ENCODE measurements around the gene PRUNE2.

The PRUNE2 gene

DNA sequence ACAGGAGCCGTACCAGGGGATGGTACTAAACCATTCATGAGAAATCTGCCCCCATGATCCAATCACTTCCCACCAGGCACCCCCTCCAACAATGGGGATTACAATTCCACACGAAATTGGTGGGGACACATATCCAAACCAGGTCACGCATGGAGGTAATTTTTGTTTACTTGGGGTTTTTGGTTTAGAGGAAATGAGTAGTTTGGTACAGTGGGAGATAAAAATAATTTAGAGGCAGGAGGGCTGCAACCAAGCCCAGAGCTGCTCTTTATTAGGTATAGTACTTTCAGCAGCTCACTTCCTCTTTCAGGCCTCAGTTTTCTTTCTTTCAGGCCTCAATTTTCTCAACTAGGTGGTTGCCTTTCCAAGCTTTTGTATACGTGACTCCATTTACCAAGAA, 23.2 kb downstream of the PRUNE2 start:
- H3K4me3 ChIP-seq (ENCODE audit: low read depth, low read length) = no peak overlapping the region
- TF ChIP-seq, protein P1, sequence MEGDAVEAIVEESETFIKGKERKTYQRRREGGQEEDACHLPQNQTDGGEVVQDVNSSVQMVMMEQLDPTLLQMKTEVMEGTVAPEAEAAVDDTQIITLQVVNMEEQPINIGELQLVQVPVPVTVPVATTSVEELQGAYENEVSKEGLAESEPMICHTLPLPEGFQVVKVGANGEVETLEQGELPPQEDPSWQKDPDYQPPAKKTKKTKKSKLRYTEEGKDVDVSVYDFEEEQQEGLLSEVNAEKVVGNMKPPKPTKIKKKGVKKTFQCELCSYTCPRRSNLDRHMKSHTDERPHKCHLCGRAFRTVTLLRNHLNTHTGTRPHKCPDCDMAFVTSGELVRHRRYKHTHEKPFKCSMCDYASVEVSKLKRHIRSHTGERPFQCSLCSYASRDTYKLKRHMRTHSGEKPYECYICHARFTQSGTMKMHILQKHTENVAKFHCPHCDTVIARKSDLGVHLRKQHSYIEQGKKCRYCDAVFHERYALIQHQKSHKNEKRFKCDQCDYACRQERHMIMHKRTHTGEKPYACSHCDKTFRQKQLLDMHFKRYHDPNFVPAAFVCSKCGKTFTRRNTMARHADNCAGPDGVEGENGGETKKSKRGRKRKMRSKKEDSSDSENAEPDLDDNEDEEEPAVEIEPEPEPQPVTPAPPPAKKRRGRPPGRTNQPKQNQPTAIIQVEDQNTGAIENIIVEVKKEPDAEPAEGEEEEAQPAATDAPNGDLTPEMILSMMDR (IDR thresholded peaks at IDR 0.05; ENCODE audit: low read depth, low read length) = no peak

DNA sequence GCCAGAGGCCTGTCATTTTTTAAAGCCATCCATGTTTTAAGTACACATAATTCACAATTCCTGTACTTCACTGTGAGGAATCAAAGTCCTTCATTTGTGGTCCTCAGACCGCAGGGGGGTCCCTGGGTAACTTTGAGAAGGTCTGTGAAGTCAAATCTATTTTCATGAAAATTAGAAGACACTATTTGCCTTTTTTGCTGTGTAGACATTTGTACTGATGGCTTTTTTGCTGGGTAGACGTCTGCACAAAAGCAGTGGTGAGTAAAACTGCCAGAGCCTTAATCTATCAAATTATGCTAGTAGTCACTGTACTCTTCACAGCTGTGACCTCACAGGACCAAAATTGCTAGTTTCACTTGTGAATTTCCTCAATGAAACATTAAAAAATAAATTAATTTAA, 25.7 kb downstream of the PRUNE2 start:
- H3K4me3 ChIP-seq (ENCODE audit: low read depth, low read length) = no peak overlapping the region
- TF ChIP-seq, protein P1 (IDR thresholded peaks at IDR 0.05; ENCODE audit: low read depth, low read length) = no peak

DNA sequence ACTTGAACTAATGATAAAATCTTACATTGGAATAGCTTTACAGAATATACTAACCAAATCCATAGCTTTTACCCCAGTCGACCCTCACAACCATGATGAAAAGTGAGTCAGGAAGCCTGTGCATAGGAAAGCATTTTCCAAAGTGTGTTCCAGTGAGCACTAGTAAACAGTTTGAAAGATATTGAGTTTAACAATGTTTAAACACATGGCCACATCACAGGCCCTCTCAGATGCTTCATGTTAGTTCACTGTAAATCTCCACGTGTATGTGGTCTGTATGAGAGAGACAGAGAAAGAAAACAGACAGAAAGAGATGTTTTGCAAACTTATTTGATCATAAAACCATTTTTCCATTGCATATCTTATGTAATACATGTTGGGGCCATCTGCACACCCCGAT, 27.0 kb downstream of the PRUNE2 start:
- TF ChIP-seq, protein P1 (IDR thresholded peaks at IDR 0.05; ENCODE audit: low read depth, low read length) = no peak

DNA sequence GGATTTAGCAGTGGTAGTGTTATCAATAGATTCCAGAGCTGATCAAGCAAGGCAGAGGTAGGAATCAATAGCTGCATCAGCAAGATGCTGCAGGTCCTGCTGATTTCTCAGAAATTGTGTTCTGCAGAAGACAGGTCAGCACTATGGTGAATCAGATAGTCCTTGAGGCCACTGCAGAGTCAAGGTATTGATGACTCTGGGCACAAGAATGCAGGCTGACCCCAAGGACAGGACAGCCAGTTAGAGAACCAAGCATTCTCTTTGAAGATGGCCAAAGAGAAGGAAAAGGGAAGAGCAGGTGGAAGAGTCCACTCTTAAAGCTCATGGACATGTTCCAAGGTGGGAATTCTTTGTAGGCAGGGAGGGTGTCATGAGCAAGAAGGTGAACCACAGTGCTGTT, 28.0 kb downstream of the PRUNE2 start:
- TF ChIP-seq, protein P1 (IDR thresholded peaks at IDR 0.05; ENCODE audit: low read depth, low read length) = no peak
- no peak overlapping the region for H3K4me3 ChIP-seq (ENCODE audit: low read depth, low read length)

More for the DNA sequence above, 27.0 kb downstream of the PRUNE2 start:
- no peak overlapping the region for H3K4me3 ChIP-seq (ENCODE audit: low read depth, low read length)

DNA sequence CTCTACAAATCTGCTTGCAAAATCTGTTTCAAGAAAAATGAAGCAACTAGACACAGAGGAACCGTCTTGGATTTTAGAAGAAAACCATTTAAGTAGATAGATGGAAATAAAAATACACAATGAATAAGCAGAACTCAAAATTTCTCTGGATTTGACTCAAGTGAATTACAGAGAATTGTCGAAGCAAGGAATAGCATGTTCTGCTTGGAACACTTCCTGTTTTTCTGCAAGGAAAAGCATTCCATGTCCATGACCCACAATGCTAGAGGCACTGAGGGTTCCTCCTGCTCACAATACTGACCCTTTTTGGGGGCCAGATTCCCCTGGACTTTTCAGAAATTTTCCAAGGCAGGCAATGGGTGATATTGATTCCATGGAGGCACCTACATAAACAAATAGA, 29.8 kb downstream of the PRUNE2 start:
- TF ChIP-seq, protein P1 (IDR thresholded peaks at IDR 0.05; ENCODE audit: low read depth, low read length) = no peak
- H3K4me3 ChIP-seq (ENCODE audit: low read depth, low read length) = no peak overlapping the region

DNA sequence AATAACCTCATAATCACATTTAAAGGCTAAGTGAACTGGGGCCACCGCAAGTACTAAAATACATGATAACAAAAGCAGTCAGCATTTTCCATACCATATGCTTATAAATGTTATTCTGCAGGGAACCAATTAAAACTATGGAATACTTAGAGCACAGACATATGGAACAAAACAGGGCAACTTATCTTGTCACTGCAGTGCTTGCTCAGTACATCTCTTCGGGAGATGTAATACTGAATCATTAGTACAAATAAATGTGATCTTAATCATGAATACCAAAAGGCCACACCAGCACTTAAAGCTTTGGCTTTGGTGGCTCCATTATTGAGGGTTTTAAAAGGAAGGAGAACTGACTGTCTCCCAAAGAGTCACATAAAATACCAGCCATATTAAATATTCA, 32.1 kb downstream of the PRUNE2 start:
- no peak overlapping the region for H3K4me3 ChIP-seq (ENCODE audit: low read depth, low read length)
- TF ChIP-seq, protein P1 (IDR thresholded peaks at IDR 0.05; ENCODE audit: low read depth, low read length) = no peak

DNA sequence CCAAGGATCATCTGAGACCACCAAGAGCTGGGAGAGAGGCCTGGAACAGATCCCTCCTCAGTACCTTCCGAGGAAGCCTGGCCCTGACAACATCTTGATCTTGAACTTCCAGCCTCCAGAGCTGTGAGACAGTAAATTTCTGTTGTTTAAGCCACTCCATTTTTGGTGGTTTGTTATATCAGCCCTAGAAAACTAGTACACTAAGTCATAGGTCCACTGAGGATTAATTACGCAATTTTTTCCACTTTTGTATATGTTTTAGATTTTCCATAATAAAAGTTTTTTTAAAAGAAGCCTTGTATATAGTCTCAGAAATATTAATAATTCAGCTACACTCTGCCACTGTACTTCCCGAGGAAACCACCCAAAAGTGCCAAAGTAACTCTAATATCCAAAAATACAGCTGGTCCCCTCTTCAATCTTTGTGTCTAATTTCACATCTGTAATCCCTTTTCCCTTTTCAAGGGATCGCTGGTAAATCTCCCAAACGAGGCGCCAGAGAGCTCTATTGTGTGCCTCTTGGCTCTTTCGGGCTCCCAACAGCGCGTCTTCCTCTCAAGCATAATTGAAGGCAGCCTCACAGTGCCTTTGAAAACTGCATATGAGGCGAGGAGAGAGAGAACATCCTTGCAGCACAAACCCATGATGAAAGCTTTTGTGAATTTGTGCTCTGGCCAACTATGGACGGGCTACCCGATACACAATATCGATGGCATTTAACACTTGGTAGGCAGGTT, 32.7 kb downstream of the PRUNE2 start:
- H3K4me3 ChIP-seq (ENCODE audit: low read depth, low read length) = no peak overlapping the region
- TF ChIP-seq, protein P1 (IDR thresholded peaks at IDR 0.05; ENCODE audit: low read depth, low read length) = no peak

Data from WI38 (cell line).